ENCODE results near the gene TOLLIP. TPM values are rescaled to one million over a fixed set of nuclear protein-coding genes. Genes with fewer than 3 reads are reported as not detected.

The TOLLIP gene
- total and polyA plus RNA-seq, 8 donors, result 35.2 to 69.8 (median 45.7) TPM

GRCh38 chr11:1236316-1237127 lies 72.9 kb downstream of the TOLLIP start:
- 85 to 91% methylated on average over 37 of the region's 37 CpGs for WGBS, 2 donors

GRCh38 chr11:1235901-1236315 lies 73.5 kb downstream of the TOLLIP start:
- WGBS, 2 donors, result 76 to 90% methylated on average over 14 to 16 of the region's 16 CpGs
- Histone ChIP-seq H3K27ac (no peak overlapping the region), H3K9me3 (no peaks in the 10 kb centered on the region), H3K36me3 (no peaks in the 10 kb centered on the region), H3K27me3 (no peaks in the 10 kb centered on the region), H3K4me1 (no peaks in the 10 kb centered on the region), H3K4me3 (no peak overlapping the region)
- FAIRE-seq (no peak), DNase-seq (peak in 3 of 6 donors; percentile 11 to 58 (median 49)), ATAC-seq (no peak)
- intact Hi-C loops (cut with DNase I), result no loop called here
- TF ChIP-seq CTCF (IDR thresholded peaks at IDR 0.05), result no peak

More at GRCh38 chr11:1236316-1237127, 72.9 kb downstream of the TOLLIP start:
- no peak for ATAC-seq
- Histone ChIP-seq H3K9me3 (no peaks in the 10 kb centered on the region), H3K4me3 (no peak overlapping the region), H3K27me3 (no peaks in the 10 kb centered on the region), H3K27ac (no peak overlapping the region), H3K4me1 (no peaks in the 10 kb centered on the region), H3K36me3 (no peaks in the 10 kb centered on the region)
- peak in 3 of 6 donors; percentile 23 to 71 (median 50) for DNase-seq
- FAIRE-seq, result no peak
- no peak for TF ChIP-seq CTCF (IDR thresholded peaks at IDR 0.05)
- intact Hi-C loops (cut with DNase I), result no loop called here

GRCh38 chr11:1235306-1235900 lies 74.0 kb downstream of the TOLLIP start:
- intact Hi-C loops (cut with DNase I), result no loop called here
- Histone ChIP-seq H3K36me3 (no peaks in the 10 kb centered on the region), H3K27ac (no peak overlapping the region), H3K27me3 (no peaks in the 10 kb centered on the region), H3K4me3 (no peak overlapping the region), H3K4me1 (no peaks in the 10 kb centered on the region), H3K9me3 (no peaks in the 10 kb centered on the region)
- no peak for TF ChIP-seq CTCF (IDR thresholded peaks at IDR 0.05)
- WGBS, 2 donors, result 63 to 72% methylated on average over 23 of the region's 23 CpGs
- peak in 3 of 6 donors; percentile 5 to 58 (median 46) for DNase-seq
- no peak for FAIRE-seq
- no peak for ATAC-seq

- ATAC-seq (no peak), FAIRE-seq (no peak), DNase-seq (peak in 3 of 6 donors; percentile 21 to 61 (median 53))
- intact Hi-C loops (cut with DNase I), result no loop called here
- 83 to 84% methylated on average over 23 of the region's 23 CpGs for WGBS, 2 donors
- H3K9me3 ChIP-seq, result no peaks in the 10 kb centered on the region
- H3K36me3 ChIP-seq, result no peaks in the 10 kb centered on the region
- no peak overlapping the region for H3K4me3 ChIP-seq
- no peaks in the 10 kb centered on the region for H3K4me1 ChIP-seq
- no peaks in the 10 kb centered on the region for H3K27me3 ChIP-seq
- H3K27ac ChIP-seq, result no peak overlapping the region
- no peak for TF ChIP-seq CTCF (IDR thresholded peaks at IDR 0.05)
Observed at GRCh38 chr11:1234771-1235305, 74.6 kb downstream of the TOLLIP start.

Measured in pancreas (tissue), 10 donors.